ENCODE data around the gene WIPF1. TPM values are rescaled to one million over a fixed set of nuclear protein-coding genes. Genes with fewer than 3 reads are reported as not detected.
A peak's percentile ranks its signal among the peaks of the same experiment; 100 is the strongest.

WIPF1 gene
- total and polyA plus RNA-seq, 7 experiments from 2014 or later = 92.3 to 514 (median 329) TPM

GRCh38 chr2:174589334-174589733 lies 8.3 kb downstream of the WIPF1 start:
- Mint-ChIP-seq H3K9me3 (peaks cover 0 to under 1% (median 0%) of the 10 kb centered on the region in 11 donors), H3K36me3 (peaks cover 5 to 63% (median 42%) of the 10 kb centered on the region in 5 donors), H3K4me3 (peak overlapping the region; percentile 55 to 91 (median 80)), H3K4me1 (peaks cover 65 to 97% (median 91%) of the 10 kb centered on the region in 7 donors), H3K27me3 (no peaks in the 10 kb centered on the region), H3K27ac (peak overlapping the region; percentile 89 to 97 (median 94))
- DNase-seq = no peak
- Histone ChIP-seq H3K4me1 (ENCODE audit: control insufficient read depth in 2 of 2, insufficient read depth in 2 of 2, low read length in 2 of 2) (peaks cover 67 to 73% of the 10 kb centered on the region in 2 donors), H3K27me3 (ENCODE audit: control insufficient read depth in 2 of 2, insufficient read depth in 2 of 2, low read length in 2 of 2) (no peaks in the 10 kb centered on the region), H3K4me3 (ENCODE audit: low read length) (peak overlapping the region; percentile 41), H3K36me3 (ENCODE audit: control insufficient read depth in 2 of 3, insufficient read depth in 3 of 3, low read length in 3 of 3) (peaks cover 5 to 37% (median 13%) of the 10 kb centered on the region in 3 experiments), H3K27ac (ENCODE audit: low read depth, low read length) (peak overlapping the region; percentile 65), H3K9me3 (ENCODE audit: control insufficient read depth in 2 of 3, low read length in 3 of 3) (no peaks in the 10 kb centered on the region)
- CTCF ChIA-PET = no interaction called here
- POLR2A ChIA-PET = interaction anchor here (0.6 to 22.6 kb wide), 3 partner anchors 10 to 44 kb away, joined by 3 to 277 read pairs (median 5); partner anchors contain the start of gene WIPF1
- intact Hi-C loops (cut with micrococcal nuclease) = no loop called here
- no peak for ATAC-seq

GRCh38 chr2:174588463-174588862 lies 9.1 kb downstream of the WIPF1 start:
- POLR2A ChIA-PET = interaction anchor here (1.6 to 22.6 kb wide), 2 partner anchors 10 to 14 kb away, joined by 5 to 277 read pairs; partner anchors contain the start of gene WIPF1

GRCh38 chr2:174587579-174587978 lies 10.0 kb downstream of the WIPF1 start:
- Mint-ChIP-seq H3K27ac (peak overlapping the region; percentile 89 to 97 (median 94)), H3K27me3 (no peaks in the 10 kb centered on the region), H3K4me1 (peaks cover 56 to 98% (median 91%) of the 10 kb centered on the region in 7 donors), H3K36me3 (peaks cover 5 to 62% (median 44%) of the 10 kb centered on the region in 5 donors), H3K9me3 (no peaks in the 10 kb centered on the region), H3K4me3 (peak overlapping the region; percentile 14 to 91 (median 80))
- peak overlapping the region; percentile 41 for H3K4me3 ChIP-seq (ENCODE audit: low read length)
- POLR2A ChIA-PET = interaction anchor here (1.1 to 22.6 kb wide), 3 partner anchors 11 to 31 kb away, joined by 3 to 277 read pairs (median 3); partner anchors contain the start of gene WIPF1
- intact Hi-C loops (cut with micrococcal nuclease) = no loop called here
- peaks cover 15 to 54% (median 30%) of the 10 kb centered on the region in 3 experiments for H3K36me3 ChIP-seq (ENCODE audit: control insufficient read depth in 2 of 3, insufficient read depth in 3 of 3, low read length in 3 of 3)
- H3K27me3 ChIP-seq (ENCODE audit: control insufficient read depth in 2 of 2, insufficient read depth in 2 of 2, low read length in 2 of 2) = no peaks in the 10 kb centered on the region
- ATAC-seq (no peak), DNase-seq (no peak)
- peak overlapping the region; percentile 65 for H3K27ac ChIP-seq (ENCODE audit: low read depth, low read length)
- CTCF ChIA-PET = interaction anchor here (1.0 kb wide), 1 partner anchor 9 kb away, joined by 4 read pairs; no protein-coding TSS in a partner anchor
- H3K9me3 ChIP-seq (ENCODE audit: control insufficient read depth in 2 of 3, low read length in 3 of 3) = no peaks in the 10 kb centered on the region
- H3K4me1 ChIP-seq (ENCODE audit: control insufficient read depth in 2 of 2, insufficient read depth in 2 of 2, low read length in 2 of 2) = peaks cover 80 to 91% of the 10 kb centered on the region in 2 donors

More at GRCh38 chr2:174588463-174588862, 9.1 kb downstream of the WIPF1 start:
- H3K36me3 Mint-ChIP-seq = peaks cover 5 to 58% (median 43%) of the 10 kb centered on the region in 5 donors
- DNase-seq = no peak
- Histone ChIP-seq H3K4me3 (ENCODE audit: low read length) (peak overlapping the region; percentile 41), H3K36me3 (ENCODE audit: control insufficient read depth in 2 of 3, insufficient read depth in 3 of 3, low read length in 3 of 3) (peaks cover 9 to 45% (median 22%) of the 10 kb centered on the region in 3 experiments), H3K4me1 (ENCODE audit: control insufficient read depth in 2 of 2, insufficient read depth in 2 of 2, low read length in 2 of 2) (peaks cover 71 to 82% of the 10 kb centered on the region in 2 donors), H3K27ac (ENCODE audit: low read depth, low read length) (peak overlapping the region; percentile 65), H3K27me3 (ENCODE audit: control insufficient read depth in 2 of 2, insufficient read depth in 2 of 2, low read length in 2 of 2) (no peaks in the 10 kb centered on the region), H3K9me3 (ENCODE audit: control insufficient read depth in 2 of 3, low read length in 3 of 3) (no peaks in the 10 kb centered on the region)
- no peaks in the 10 kb centered on the region for H3K27me3 Mint-ChIP-seq
- peaks cover 56 to 98% (median 87%) of the 10 kb centered on the region in 7 donors for H3K4me1 Mint-ChIP-seq
- intact Hi-C loops (cut with micrococcal nuclease) = loop anchor here in 1 of 2 donors (1.0 kb wide), 1 partner anchor 9 kb away; the partner anchor contains the start of gene WIPF1
- CTCF ChIA-PET = interaction anchor here (0.8 kb wide), 1 partner anchor 10 kb away, joined by 3 read pairs; no protein-coding TSS in a partner anchor
- ATAC-seq = no peak
- no peaks in the 10 kb centered on the region for H3K9me3 Mint-ChIP-seq
- H3K27ac Mint-ChIP-seq = peak overlapping the region; percentile 89 to 97 (median 94)
- peak overlapping the region; percentile 69 to 91 (median 80) for H3K4me3 Mint-ChIP-seq

GRCh38 chr2:174586418-174587295 lies 10.9 kb downstream of the WIPF1 start:
- peak overlapping the region; percentile 71 to 97 (median 94) for H3K27ac Mint-ChIP-seq
- ChIA-PET CTCF (interaction anchor here (0.9 to 1.2 kb wide), 3 partner anchors 9 to 16 kb away, joined by 3 to 5 read pairs (median 4); no protein-coding TSS in a partner anchor), POLR2A (interaction anchor here (0.7 to 22.6 kb wide), 6 partner anchors 12 to 98 kb away, joined by 3 to 277 read pairs (median 3); partner anchors contain the start of gene WIPF1)
- Histone ChIP-seq H3K36me3 (ENCODE audit: control insufficient read depth in 2 of 3, insufficient read depth in 3 of 3, low read length in 3 of 3) (peaks cover 15 to 60% (median 40%) of the 10 kb centered on the region in 3 experiments), H3K27me3 (ENCODE audit: control insufficient read depth in 2 of 2, insufficient read depth in 2 of 2, low read length in 2 of 2) (no peaks in the 10 kb centered on the region), H3K9me3 (ENCODE audit: control insufficient read depth in 2 of 3, low read length in 3 of 3) (no peaks in the 10 kb centered on the region), H3K4me1 (ENCODE audit: control insufficient read depth in 2 of 2, insufficient read depth in 2 of 2, low read length in 2 of 2) (peaks cover 82 to 93% of the 10 kb centered on the region in 2 donors), H3K27ac (ENCODE audit: low read depth, low read length) (peak overlapping the region; percentile 65), H3K4me3 (ENCODE audit: low read length) (peak overlapping the region; percentile 11)
- H3K4me3 Mint-ChIP-seq = peak overlapping the region in 9 of 10 donors; percentile 5 to 91 (median 79)
- DNase-seq (no peak), ATAC-seq (no peak)
- intact Hi-C loops (cut with micrococcal nuclease) = no loop called here
- H3K27me3 Mint-ChIP-seq = no peaks in the 10 kb centered on the region
- H3K36me3 Mint-ChIP-seq = peaks cover 5 to 58% (median 42%) of the 10 kb centered on the region in 5 donors
- peaks cover 55 to 100% (median 93%) of the 10 kb centered on the region in 7 donors for H3K4me1 Mint-ChIP-seq
- no peaks in the 10 kb centered on the region for H3K9me3 Mint-ChIP-seq

GRCh38 chr2:174585657-174586252 lies 11.8 kb downstream of the WIPF1 start:
- intact Hi-C loops (cut with micrococcal nuclease) = no loop called here
- Mint-ChIP-seq H3K9me3 (no peaks in the 10 kb centered on the region), H3K27me3 (no peaks in the 10 kb centered on the region), H3K27ac (peak overlapping the region in 8 of 9 donors; percentile 90 to 97 (median 94)), H3K4me3 (peak overlapping the region in 9 of 10 donors; percentile 12 to 91 (median 65)), H3K36me3 (peaks cover 9 to 57% (median 42%) of the 10 kb centered on the region in 5 donors), H3K4me1 (peaks cover 53 to 100% (median 92%) of the 10 kb centered on the region in 7 donors)
- Histone ChIP-seq H3K36me3 (ENCODE audit: control insufficient read depth in 2 of 3, insufficient read depth in 3 of 3, low read length in 3 of 3) (peaks cover 22 to 68% (median 45%) of the 10 kb centered on the region in 3 experiments), H3K4me1 (ENCODE audit: control insufficient read depth in 2 of 2, insufficient read depth in 2 of 2, low read length in 2 of 2) (peaks cover 80 to 93% of the 10 kb centered on the region in 2 donors), H3K4me3 (ENCODE audit: low read length) (no peak overlapping the region), H3K27me3 (ENCODE audit: control insufficient read depth in 2 of 2, insufficient read depth in 2 of 2, low read length in 2 of 2) (no peaks in the 10 kb centered on the region), H3K27ac (ENCODE audit: low read depth, low read length) (peak overlapping the region; percentile 65), H3K9me3 (ENCODE audit: control insufficient read depth in 2 of 3, low read length in 3 of 3) (no peaks in the 10 kb centered on the region)
- ATAC-seq (no peak), DNase-seq (no peak)
- ChIA-PET POLR2A (interaction anchor here (1.5 to 22.6 kb wide), 2 partner anchors 13 to 21 kb away, joined by 3 to 277 read pairs; partner anchors contain the start of gene WIPF1), CTCF (no interaction called here)
